Caco-2 (cell line): Measurements from ENCODE around the gene SPINK5. TPM values are rescaled to one million over a fixed set of nuclear protein-coding genes. Genes with fewer than 3 reads are reported as not detected.

Source experiments
- BruUV-seq: library from RNA; stranded (reverse); fragments of 400-500 nt; replicated peaks from 2 replicates; lab custom pipeline; 2021; lab: Mats Ljungman, UMichigan
- CTCF ChIA-PET: fragments of 300-600 bp; sonication (Branson Sonifier 250); formaldehyde crosslinking; loops from one replicate; lab custom pipeline; 2022; ENCODE audit warnings: antibody characterized with exemption; lab: Charles Lee
- POLR2A ChIA-PET: fragments of 300-600 bp; sonication (Branson Sonifier 250); formaldehyde crosslinking; loops from one replicate; lab custom pipeline; 2022; ENCODE audit warnings: antibody characterized with exemption; lab: Charles Lee
- DNase-seq, 2 experiments: peaks; one replicate each; pipeline versions ENCODE4 v3.0.0 to v3.0.0-alpha.2; 2020 to 2022
- H3K27me3 ChIP-seq: replicated peaks from 2 replicates; pipeline ENCODE4 v1.6.0; 2011; ENCODE audit warnings: low read length; ENCODE audit not compliant: control insufficient read depth, insufficient read depth
- H3K36me3 ChIP-seq: 2 replicates; pipeline ENCODE4 v1.5.1; 2011; ENCODE audit warnings: low read length; ENCODE audit not compliant: control insufficient read depth, insufficient read depth
- H3K4me1 ChIP-seq: fragments of 250-450 bp; sonication (Bioruptor Pico); 2 replicates; pipeline ENCODE4 v1.5.1; 2020; ENCODE audit warnings: mild to moderate bottlenecking
- H3K4me3 ChIP-seq: 2 replicates; pipeline ENCODE4 v1.5.1; 2011; ENCODE audit warnings: low read depth, mild to moderate bottlenecking, control low read depth, low read length
- H3K9me3 ChIP-seq: fragments of 250-450 bp; sonication (Bioruptor Pico); 2 replicates; pipeline ENCODE4 v1.5.1; 2020; ENCODE audit warnings: mild to moderate bottlenecking, moderate library complexity
- H3K27ac Mint-ChIP-seq: one replicate; pipeline ENCODE4 v1.8.0; 2022; ENCODE audit warnings: mixed read lengths; ENCODE audit not compliant: unreplicated experiment
- H3K27me3 Mint-ChIP-seq: one replicate; pipeline ENCODE4 v1.8.0; 2022; ENCODE audit warnings: mixed read lengths; ENCODE audit not compliant: insufficient read depth, unreplicated experiment
- H3K36me3 Mint-ChIP-seq: one replicate; pipeline ENCODE4 v1.8.0; 2022; ENCODE audit warnings: mild to moderate bottlenecking, mixed read lengths; ENCODE audit not compliant: insufficient read depth, unreplicated experiment
- H3K4me1 Mint-ChIP-seq: one replicate; pipeline ENCODE4 v1.8.0; 2022; ENCODE audit warnings: low read depth, mixed read lengths; ENCODE audit not compliant: unreplicated experiment
- H3K4me3 Mint-ChIP-seq: one replicate; pipeline ENCODE4 v1.8.0; 2022; ENCODE audit warnings: mild to moderate bottlenecking, moderate library complexity, mixed read lengths; ENCODE audit not compliant: unreplicated experiment
- H3K9me3 Mint-ChIP-seq: one replicate; pipeline ENCODE4 v1.8.0; 2022; ENCODE audit warnings: mixed read lengths; ENCODE audit not compliant: unreplicated experiment
- intact Hi-C: fragments of 100-400 bp; cut with micrococcal nuclease; formaldehyde crosslinking; loops from one replicate; pipeline ENCODE4 v1.10.0; 2022; ENCODE audit not compliant: unreplicated experiment
- total RNA-seq: library from RNA; stranded (reverse); gene quantifications from 2 replicates; pipeline ENCODE4 v1.2.3, GENCODE V29; 2022
- TF ChIP-seq, protein P1 (sequence below), 2 experiments: fragments of 200-600 bp in 1 of 2; IDR thresholded peaks; 1 replicate in 1 of 2; 2 replicates in 1 of 2; pipeline versions ENCODE4 v1.5.1 to v1.8.0; 2011 to 2022; ENCODE audit warnings: antibody characterized with exemption in 1 of 2, control low read depth in 1 of 2, inconsistent platforms in 1 of 2, low read depth in 1 of 2, low read length in 1 of 2, mild to moderate bottlenecking in 1 of 2, moderate library complexity in 1 of 2; ENCODE audit not compliant: insufficient read depth in 1 of 2, severe bottlenecking in 1 of 2, unreplicated experiment in 1 of 2

SPINK5 gene
- total RNA-seq, 1 experiment from 2014 or later, result 2.2 TPM

DNA sequence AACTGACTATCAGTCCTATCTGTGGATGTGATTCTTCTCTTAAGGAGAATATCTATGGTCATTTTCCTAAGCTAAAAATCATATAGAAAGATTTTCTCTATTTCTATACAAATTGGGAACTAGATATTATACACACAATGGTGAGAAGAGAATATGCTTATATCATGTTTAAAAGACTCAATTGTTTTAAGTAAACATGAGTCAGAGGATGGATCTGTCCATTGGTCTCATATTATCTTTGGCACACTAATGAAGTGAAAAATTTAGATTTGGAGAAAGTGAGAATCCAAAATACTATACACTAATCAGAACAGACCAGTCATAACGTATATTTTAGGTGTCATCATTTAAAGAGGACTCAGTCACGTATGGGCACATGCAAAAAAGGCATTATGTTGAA is 88.1 kb downstream of the SPINK5 start:
- Mint-ChIP-seq H3K4me1 (peaks cover 20% of the 10 kb centered on the region), H3K27ac (no peak overlapping the region), H3K27me3 (no peaks in the 10 kb centered on the region), H3K9me3 (peaks cover 21% of the 10 kb centered on the region), H3K36me3 (no peaks in the 10 kb centered on the region), H3K4me3 (no peak overlapping the region)
- CTCF ChIA-PET, result no interaction called here
- intact Hi-C loops, result no loop called here
- POLR2A ChIA-PET, result no interaction called here
- H3K27me3 ChIP-seq, result no peaks in the 10 kb centered on the region
- H3K36me3 ChIP-seq, result no peaks in the 10 kb centered on the region
- BruUV-seq, result no TSS peak
- H3K4me3 ChIP-seq, result no peak overlapping the region
- no peaks in the 10 kb centered on the region for H3K9me3 ChIP-seq
- TF ChIP-seq, protein P1, sequence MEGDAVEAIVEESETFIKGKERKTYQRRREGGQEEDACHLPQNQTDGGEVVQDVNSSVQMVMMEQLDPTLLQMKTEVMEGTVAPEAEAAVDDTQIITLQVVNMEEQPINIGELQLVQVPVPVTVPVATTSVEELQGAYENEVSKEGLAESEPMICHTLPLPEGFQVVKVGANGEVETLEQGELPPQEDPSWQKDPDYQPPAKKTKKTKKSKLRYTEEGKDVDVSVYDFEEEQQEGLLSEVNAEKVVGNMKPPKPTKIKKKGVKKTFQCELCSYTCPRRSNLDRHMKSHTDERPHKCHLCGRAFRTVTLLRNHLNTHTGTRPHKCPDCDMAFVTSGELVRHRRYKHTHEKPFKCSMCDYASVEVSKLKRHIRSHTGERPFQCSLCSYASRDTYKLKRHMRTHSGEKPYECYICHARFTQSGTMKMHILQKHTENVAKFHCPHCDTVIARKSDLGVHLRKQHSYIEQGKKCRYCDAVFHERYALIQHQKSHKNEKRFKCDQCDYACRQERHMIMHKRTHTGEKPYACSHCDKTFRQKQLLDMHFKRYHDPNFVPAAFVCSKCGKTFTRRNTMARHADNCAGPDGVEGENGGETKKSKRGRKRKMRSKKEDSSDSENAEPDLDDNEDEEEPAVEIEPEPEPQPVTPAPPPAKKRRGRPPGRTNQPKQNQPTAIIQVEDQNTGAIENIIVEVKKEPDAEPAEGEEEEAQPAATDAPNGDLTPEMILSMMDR (IDR thresholded peaks at IDR 0.05; ENCODE audit: insufficient read depth in 1 of 2, low read depth in 1 of 2, low read length in 1 of 2, severe bottlenecking in 1 of 2, unreplicated experiment in 1 of 2), result no peak
- DNase-seq, result no peak
- H3K4me1 ChIP-seq, result peaks cover 25% of the 10 kb centered on the region

DNA sequence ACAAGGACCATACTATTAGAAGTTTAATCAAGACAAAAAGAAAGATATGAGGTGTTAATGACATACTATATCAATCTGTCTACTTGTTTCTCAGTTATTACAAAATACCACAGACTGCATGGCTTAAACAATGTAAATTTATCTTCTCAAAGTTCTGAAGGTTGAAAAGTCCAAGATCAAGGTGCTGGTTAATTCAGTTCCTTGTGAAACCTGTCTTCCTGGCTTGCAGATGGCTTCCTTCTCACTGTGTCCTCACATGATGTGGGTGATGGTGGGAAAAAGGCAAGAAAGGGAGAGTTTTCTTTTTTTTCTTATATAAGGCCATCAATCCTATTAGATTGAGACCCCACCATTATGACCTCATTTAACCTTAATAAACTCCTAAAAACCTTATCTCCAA is 89.0 kb downstream of the SPINK5 start:
- Histone ChIP-seq H3K4me3 (no peak overlapping the region), H3K27me3 (no peaks in the 10 kb centered on the region), H3K4me1 (peaks cover 18% of the 10 kb centered on the region), H3K36me3 (no peaks in the 10 kb centered on the region), H3K9me3 (no peaks in the 10 kb centered on the region)
- H3K27ac Mint-ChIP-seq, result no peak overlapping the region
- DNase-seq, result no peak
- ChIA-PET CTCF (no interaction called here), POLR2A (no interaction called here)
- TF ChIP-seq, protein P1 (IDR thresholded peaks at IDR 0.05; ENCODE audit: insufficient read depth in 1 of 2, low read depth in 1 of 2, low read length in 1 of 2, severe bottlenecking in 1 of 2, unreplicated experiment in 1 of 2), result no peak
- no TSS peak for BruUV-seq
- peaks cover 11% of the 10 kb centered on the region for H3K4me1 Mint-ChIP-seq
- no peaks in the 10 kb centered on the region for H3K36me3 Mint-ChIP-seq
- intact Hi-C loops, result no loop called here
- H3K9me3 Mint-ChIP-seq, result peaks cover 28% of the 10 kb centered on the region
- no peaks in the 10 kb centered on the region for H3K27me3 Mint-ChIP-seq
- no peak overlapping the region for H3K4me3 Mint-ChIP-seq

DNA sequence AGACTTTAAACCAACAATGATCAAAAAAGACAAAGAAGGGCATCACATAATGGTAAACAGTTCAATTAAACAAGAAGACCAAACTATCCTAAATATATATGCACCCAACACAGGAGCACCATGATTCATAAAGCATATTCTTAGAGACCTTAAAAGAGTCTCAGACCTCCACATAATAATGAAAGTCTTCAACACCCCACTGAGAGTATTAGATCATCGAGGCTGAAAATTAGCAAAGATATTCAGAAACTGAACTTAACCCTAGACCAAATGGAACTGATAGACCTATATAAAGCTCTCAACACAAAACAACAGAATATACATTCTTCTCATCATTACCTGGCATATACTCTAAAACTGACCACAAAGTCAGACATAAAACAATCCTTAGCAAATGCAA is 92.8 kb downstream of the SPINK5 start:
- Mint-ChIP-seq H3K9me3 (peaks cover 28% of the 10 kb centered on the region), H3K4me1 (no peaks in the 10 kb centered on the region), H3K27me3 (no peaks in the 10 kb centered on the region), H3K4me3 (no peak overlapping the region), H3K27ac (no peak overlapping the region), H3K36me3 (no peaks in the 10 kb centered on the region)
- intact Hi-C loops, result no loop called here
- POLR2A ChIA-PET, result no interaction called here
- Histone ChIP-seq H3K9me3 (no peaks in the 10 kb centered on the region), H3K36me3 (no peaks in the 10 kb centered on the region), H3K4me3 (no peak overlapping the region), H3K4me1 (no peaks in the 10 kb centered on the region), H3K27me3 (no peaks in the 10 kb centered on the region)
- DNase-seq, result no peak
- no TSS peak for BruUV-seq
- CTCF ChIA-PET, result no interaction called here
- TF ChIP-seq, protein P1 (IDR thresholded peaks at IDR 0.05; ENCODE audit: insufficient read depth in 1 of 2, low read depth in 1 of 2, low read length in 1 of 2, severe bottlenecking in 1 of 2, unreplicated experiment in 1 of 2), result no peak
